GM12878 (cell line): ENCODE data around the gene MIEF1. TPM values are rescaled to one million over a fixed set of nuclear protein-coding genes. Genes with fewer than 3 reads are reported as not detected.

Source experiments
- ATAC-seq: fragments of 200-7000 bp; cut with Tn5 transposase; 3 replicates; pipeline ENCODE4 v1.9.1; 2020; ENCODE audit warnings: mild to moderate bottlenecking, moderate library complexity
- BruUV-seq: library from RNA; stranded (reverse); fragments of 400-500 nt; replicated peaks from 2 replicates; lab custom pipeline; 2021; lab: Mats Ljungman, UMichigan
- CTCF ChIA-PET: fragments of 300-600 bp; sonication (Branson Sonifier 250); formaldehyde crosslinking; extraction: SDS; loops from one replicate; lab custom pipeline; 2021; ENCODE audit warnings: inconsistent platforms; lab: Yijun Ruan, JAX
- POLR2A ChIA-PET: fragments of 350-600 bp; formaldehyde crosslinking; extraction: SDS; loops from one replicate; lab custom pipeline; 2021; ENCODE audit warnings: inconsistent platforms; lab: Charles Lee
- RAD21 ChIA-PET: fragments of 300-600 bp; sonication (Branson Sonifier 250); formaldehyde crosslinking; loops from one replicate; lab custom pipeline; 2023; ENCODE audit warnings: antibody characterized with exemption; ENCODE audit not compliant: unreplicated experiment; lab: Charles Lee
- SMC1A ChIA-PET: fragments of 300-600 bp; sonication (Branson Sonifier 250); formaldehyde crosslinking; loops from one replicate; lab custom pipeline; 2023; ENCODE audit not compliant: unreplicated experiment, uncharacterized antibody; lab: Charles Lee
- DNase-seq: peaks from one replicate; pipeline ENCODE4 v3.0.0-alpha.2; 2011; ENCODE audit warnings: low read depth, low spot score
- FAIRE-seq: peaks from 3 replicates; lab custom pipeline; 2011; peaks lifted over from hg19 to GRCh38; lab: Jason Lieb, UNC
- H2AFZ ChIP-seq: 2 replicates; pipeline ENCODE4 v1.6.0; 2011; ENCODE audit warnings: low read depth, low read length, control low read depth; ENCODE audit not compliant: control insufficient read depth
- H3K27ac ChIP-seq: 2 replicates; pipeline ENCODE4 v1.5.1; 2011; ENCODE audit warnings: control low read depth; ENCODE audit not compliant: control insufficient read depth, insufficient read depth
- H3K27me3 ChIP-seq, 2 experiments: replicated peaks in 1 of 2; 2 replicates each; pipeline versions ENCODE4 v1.6.0 to v1.6.1; 2011; ENCODE audit warnings: low read length in 1 of 2; ENCODE audit not compliant: control insufficient read depth in 2 of 2, insufficient read depth in 2 of 2
- H3K36me3 ChIP-seq, 2 experiments: 2 replicates each; pipeline ENCODE4 v1.5.1; 2011; ENCODE audit warnings: low read length in 1 of 2; ENCODE audit not compliant: control insufficient read depth in 2 of 2, insufficient read depth in 2 of 2
- H3K4me1 ChIP-seq: 2 replicates; pipeline ENCODE4 v1.6.1; 2011; ENCODE audit warnings: mild to moderate bottlenecking, low read length, moderate library complexity, mixed read lengths; ENCODE audit not compliant: control insufficient read depth, insufficient read depth
- H3K4me2 ChIP-seq: 2 replicates; pipeline ENCODE4 v1.6.0; 2011; ENCODE audit warnings: control low read depth; ENCODE audit not compliant: control insufficient read depth, insufficient read depth
- H3K4me3 ChIP-seq: fragments of 200-600 bp; sonication (generic); 2 replicates; pipeline ENCODE4 v1.5.1; 2016
- H3K79me2 ChIP-seq: 2 replicates; pipeline ENCODE4 v1.6.0; 2011; ENCODE audit warnings: low read length; ENCODE audit not compliant: control insufficient read depth, insufficient read depth
- H3K9ac ChIP-seq: 2 replicates; pipeline ENCODE4 v1.8.0; 2011; ENCODE audit warnings: low read length, control low read depth, mixed read lengths; ENCODE audit not compliant: control insufficient read depth, insufficient read depth
- H3K9me3 ChIP-seq: replicated peaks from 3 replicates; pipeline ENCODE4 v1.5.1; 2011; ENCODE audit warnings: mild to moderate bottlenecking, low read length; ENCODE audit not compliant: control insufficient read depth, insufficient read depth
- H4K20me1 ChIP-seq: 2 replicates; pipeline ENCODE4 v1.6.0; 2011; ENCODE audit not compliant: control insufficient read depth, insufficient read depth
- ZNF622 ChIP-seq: fragments of 450-650 bp; IDR thresholded peaks from 2 replicates; pipeline ENCODE4 v1.6.1; 2017; ENCODE audit warnings: mild to moderate bottlenecking, inconsistent platforms
- WGBS: methylation state at CpG from one replicate; pipeline ENCODE4 v1.1.6; 2016; ENCODE audit warnings: low lambda C conversion rate; ENCODE audit not compliant: insufficient replicate concordance, insufficient coverage; ENCODE audit errors: missing lambda C conversion rate; 5-methylcytosine and 5-hydroxymethylcytosine counted together
- in situ Hi-C: fragments of 300-500 bp; cut with MboI; formaldehyde crosslinking; loops from 9 replicates; pipeline ENCODE4 v1.14.3; 2018; ENCODE audit warnings: mixed read lengths
- intact Hi-C: fragments of 100-400 bp; cut with micrococcal nuclease; formaldehyde crosslinking; loops from one replicate; pipeline ENCODE4 v1.14.2; 2022; ENCODE audit not compliant: unreplicated experiment
- polyA plus RNA-seq, 11 experiments: library from polyadenylated mRNA; depleted of rRNA in 4 of 11; unstranded in 6 of 11; stranded (reverse) in 5 of 11; fragments of >200 nt; fragmentation: Nextera tagmentation in 4 of 11; fragmentation: Illumina TruSeq in 1 of 11; extraction: Ambion mirVana in 4 of 11; extraction: Trizol in 1 of 11; gene quantifications; 1 replicate in 1 of 11; 2 replicates in 10 of 11; pipeline versions ENCODE4 v1.2.1 to v1.2.3, GENCODE V29; 2011 to 2016; ENCODE audit warnings: inconsistent platforms in 2 of 11, missing spikeins in 2 of 11, low read depth in 1 of 11
- total RNA-seq, 4 experiments: library from RNA; depleted of rRNA in 3 of 4; stranded (reverse); fragments of >200 nt in 3 of 4; fragmentation: Illumina TruSeq in 1 of 4; extraction: Trizol in 1 of 4; gene quantifications; 2 replicates each; pipeline versions ENCODE4 v1.2.1 to v1.2.3, GENCODE V29; 2013 to 2021
- TF ChIP-seq, protein P1 (sequence below): fragments of 450-650 bp; IDR thresholded peaks from 2 replicates; pipeline ENCODE4 v1.6.1; 2016; ENCODE audit warnings: mild to moderate bottlenecking, moderate library complexity, borderline replicate concordance
- TF ChIP-seq, protein P2 (sequence below): fragments of 450-650 bp; IDR thresholded peaks from 2 replicates; pipeline ENCODE4 v1.6.1; 2017; ENCODE audit warnings: mild to moderate bottlenecking, low read depth, inconsistent platforms; ENCODE audit not compliant: poor library complexity, severe bottlenecking

The MIEF1 gene
- total and polyA plus RNA-seq, 10 of the 15 experiments (the other 5 are each of a cell fraction or from before 2014, with no cell fraction given) = 12.4 to 52.3 (median 29.3) TPM

DNA sequence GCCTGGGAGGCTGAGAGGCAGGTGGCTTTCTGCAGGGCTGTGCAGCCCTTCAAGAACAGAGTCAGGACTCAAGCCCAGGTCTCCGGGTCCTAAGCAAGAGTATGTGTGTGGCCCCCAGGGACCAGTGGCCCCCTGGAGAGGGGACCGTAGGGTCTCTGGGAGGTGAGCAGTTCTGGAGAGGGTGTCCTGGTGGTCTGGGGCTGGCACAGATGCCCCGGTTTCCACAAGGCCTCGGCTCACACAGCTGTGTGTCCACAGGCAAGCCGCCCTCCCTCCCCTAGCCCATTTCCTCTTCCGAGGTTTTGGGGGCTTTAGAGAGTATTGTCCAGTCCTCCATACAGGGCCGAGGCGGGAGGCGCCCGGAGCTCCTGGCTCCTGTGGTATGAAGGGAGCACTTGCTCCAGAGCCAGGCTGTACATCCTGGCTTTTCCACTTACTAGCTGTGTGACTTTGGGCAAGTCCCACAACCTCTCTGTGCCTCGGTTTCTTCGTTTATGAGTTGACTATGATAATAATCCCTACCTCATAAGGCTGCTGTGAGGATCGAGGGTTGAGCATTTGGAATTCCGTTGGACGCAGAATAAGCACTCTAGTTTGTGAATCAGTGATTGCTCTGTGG, 33.9 kb downstream of the MIEF1 start:
- 32% methylated on average over 15 of the region's 15 CpGs for WGBS
- TF ChIP-seq, protein P1, sequence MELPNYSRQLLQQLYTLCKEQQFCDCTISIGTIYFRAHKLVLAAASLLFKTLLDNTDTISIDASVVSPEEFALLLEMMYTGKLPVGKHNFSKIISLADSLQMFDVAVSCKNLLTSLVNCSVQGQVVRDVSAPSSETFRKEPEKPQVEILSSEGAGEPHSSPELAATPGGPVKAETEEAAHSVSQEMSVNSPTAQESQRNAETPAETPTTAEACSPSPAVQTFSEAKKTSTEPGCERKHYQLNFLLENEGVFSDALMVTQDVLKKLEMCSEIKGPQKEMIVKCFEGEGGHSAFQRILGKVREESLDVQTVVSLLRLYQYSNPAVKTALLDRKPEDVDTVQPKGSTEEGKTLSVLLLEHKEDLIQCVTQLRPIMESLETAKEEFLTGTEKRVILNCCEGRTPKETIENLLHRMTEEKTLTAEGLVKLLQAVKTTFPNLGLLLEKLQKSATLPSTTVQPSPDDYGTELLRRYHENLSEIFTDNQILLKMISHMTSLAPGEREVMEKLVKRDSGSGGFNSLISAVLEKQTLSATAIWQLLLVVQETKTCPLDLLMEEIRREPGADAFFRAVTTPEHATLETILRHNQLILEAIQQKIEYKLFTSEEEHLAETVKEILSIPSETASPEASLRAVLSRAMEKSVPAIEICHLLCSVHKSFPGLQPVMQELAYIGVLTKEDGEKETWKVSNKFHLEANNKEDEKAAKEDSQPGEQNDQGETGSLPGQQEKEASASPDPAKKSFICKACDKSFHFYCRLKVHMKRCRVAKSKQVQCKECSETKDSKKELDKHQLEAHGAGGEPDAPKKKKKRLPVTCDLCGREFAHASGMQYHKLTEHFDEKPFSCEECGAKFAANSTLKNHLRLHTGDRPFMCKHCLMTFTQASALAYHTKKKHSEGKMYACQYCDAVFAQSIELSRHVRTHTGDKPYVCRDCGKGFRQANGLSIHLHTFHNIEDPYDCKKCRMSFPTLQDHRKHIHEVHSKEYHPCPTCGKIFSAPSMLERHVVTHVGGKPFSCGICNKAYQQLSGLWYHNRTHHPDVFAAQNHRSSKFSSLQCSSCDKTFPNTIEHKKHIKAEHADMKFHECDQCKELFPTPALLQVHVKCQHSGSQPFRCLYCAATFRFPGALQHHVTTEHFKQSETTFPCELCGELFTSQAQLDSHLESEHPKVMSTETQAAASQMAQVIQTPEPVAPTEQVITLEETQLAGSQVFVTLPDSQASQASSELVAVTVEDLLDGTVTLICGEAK = no peak
- TF ChIP-seq, protein P2, sequence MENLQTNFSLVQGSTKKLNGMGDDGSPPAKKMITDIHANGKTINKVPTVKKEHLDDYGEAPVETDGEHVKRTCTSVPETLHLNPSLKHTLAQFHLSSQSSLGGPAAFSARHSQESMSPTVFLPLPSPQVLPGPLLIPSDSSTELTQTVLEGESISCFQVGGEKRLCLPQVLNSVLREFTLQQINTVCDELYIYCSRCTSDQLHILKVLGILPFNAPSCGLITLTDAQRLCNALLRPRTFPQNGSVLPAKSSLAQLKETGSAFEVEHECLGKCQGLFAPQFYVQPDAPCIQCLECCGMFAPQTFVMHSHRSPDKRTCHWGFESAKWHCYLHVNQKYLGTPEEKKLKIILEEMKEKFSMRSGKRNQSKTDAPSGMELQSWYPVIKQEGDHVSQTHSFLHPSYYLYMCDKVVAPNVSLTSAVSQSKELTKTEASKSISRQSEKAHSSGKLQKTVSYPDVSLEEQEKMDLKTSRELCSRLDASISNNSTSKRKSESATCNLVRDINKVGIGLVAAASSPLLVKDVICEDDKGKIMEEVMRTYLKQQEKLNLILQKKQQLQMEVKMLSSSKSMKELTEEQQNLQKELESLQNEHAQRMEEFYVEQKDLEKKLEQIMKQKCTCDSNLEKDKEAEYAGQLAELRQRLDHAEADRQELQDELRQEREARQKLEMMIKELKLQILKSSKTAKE = no peak
- no peak for TF ChIP-seq ZNF622
- H4K20me1 ChIP-seq = no peaks in the 10 kb centered on the region
- no peaks in the 10 kb centered on the region for H3K9me3 ChIP-seq
- in situ Hi-C loops (loop anchor here (5.0 kb wide), 1 partner anchor 811 kb away; the partner anchor contains the start of gene ADSL), intact Hi-C loops (loop anchor here (5.0 kb wide), 1 partner anchor 486 kb away; no protein-coding TSS in a partner anchor)
- BruUV-seq = no TSS peak
- H3K27ac ChIP-seq = no peak overlapping the region
- ChIA-PET CTCF (interaction anchor here (1.1 to 17.8 kb wide), 9 partner anchors 39 to 913 kb away, joined by 3 to 372 read pairs (median 8); partner anchors contain the start of gene MIEF1), POLR2A (interaction anchor here (0.5 kb wide), 1 partner anchor 143 kb away, joined by 9 read pairs; no protein-coding TSS in a partner anchor), RAD21 (interaction anchor here (5.5 kb wide), 1 partner anchor 488 kb away, joined by 48 read pairs; no protein-coding TSS in a partner anchor), SMC1A (interaction anchor here (1.1 to 6.2 kb wide), 3 partner anchors 488 to 812 kb away, joined by 3 to 31 read pairs (median 3); no protein-coding TSS in a partner anchor)
- ATAC-seq = no peak
- H3K4me3 ChIP-seq = no peak overlapping the region
- H3K79me2 ChIP-seq = peaks cover 16% of the 10 kb centered on the region
- no peak overlapping the region for H3K4me2 ChIP-seq
- no peaks in the 10 kb centered on the region for H3K36me3 ChIP-seq
- no peak overlapping the region for H2AFZ ChIP-seq
- no peaks in the 10 kb centered on the region for H3K27me3 ChIP-seq
- no peak for DNase-seq
- H3K9ac ChIP-seq = no peak overlapping the region
- H3K4me1 ChIP-seq = peaks cover 2% of the 10 kb centered on the region
- FAIRE-seq = no peak
